ENCODE results near the gene CTNNA1.

CTNNA1 gene

GRCh38 chr5:138829341-138829740 is 76.1 kb downstream of the CTNNA1 start:
- no peaks in the 10 kb centered on the region for H3K9me3 ChIP-seq (ENCODE audit: control insufficient read depth, insufficient read depth, low read length)

GRCh38 chr5:138831703-138832102 is 78.5 kb downstream of the CTNNA1 start:
- Histone ChIP-seq H3K4me1 (ENCODE audit: control insufficient read depth, low read length) (no peaks in the 10 kb centered on the region), H3K4me3 (ENCODE audit: low read length) (no peak overlapping the region), H3K36me3 (ENCODE audit: control insufficient read depth, low read length) (0 out of 2 replicates have a peak, but pooled peaks cover 5% of the 10 kb centered on the region), H3K79me2 (ENCODE audit: control insufficient read depth, low read length) (no peaks in the 10 kb centered on the region), H3K9me2 (replicated peaks; ENCODE audit: control insufficient read depth, low read length) (no peaks in the 10 kb centered on the region), H3K4me2 (ENCODE audit: low read length) (no peak overlapping the region), H3F3A (ENCODE audit: control insufficient read depth, insufficient read depth) (no peaks in the 10 kb centered on the region), H3K27ac (ENCODE audit: low read depth, low read length) (no peak overlapping the region), H3K9me3 (ENCODE audit: control insufficient read depth, insufficient read depth, low read length) (no peaks in the 10 kb centered on the region), H3K27me3 (ENCODE audit: control insufficient read depth, low read length) (no peaks in the 10 kb centered on the region), H4K20me1 (ENCODE audit: control insufficient read depth, insufficient read depth, low read depth, low read length) (no peaks in the 10 kb centered on the region)
- TF ChIP-seq CTCF (IDR thresholded peaks at IDR 0.05; ENCODE audit: low read depth, low read length, poor library complexity, severe bottlenecking) (no peak), EZH2phosphoT487 (IDR thresholded peaks at IDR 0.05; ENCODE audit: borderline replicate concordance, low read length) (no peak)

More at GRCh38 chr5:138829341-138829740, 76.1 kb downstream of the CTNNA1 start:
- Histone ChIP-seq H3K36me3 (ENCODE audit: control insufficient read depth, low read length) (0 out of 2 replicates have a peak, but pooled peaks cover 5% of the 10 kb centered on the region), H3K4me2 (ENCODE audit: low read length) (no peak overlapping the region), H4K20me1 (ENCODE audit: control insufficient read depth, insufficient read depth, low read depth, low read length) (no peaks in the 10 kb centered on the region), H3K27ac (ENCODE audit: low read depth, low read length) (no peak overlapping the region), H3K79me2 (ENCODE audit: control insufficient read depth, low read length) (no peaks in the 10 kb centered on the region), H3K9me2 (replicated peaks; ENCODE audit: control insufficient read depth, low read length) (no peaks in the 10 kb centered on the region), H3K4me3 (ENCODE audit: low read length) (no peak overlapping the region), H3F3A (ENCODE audit: control insufficient read depth, insufficient read depth) (peaks cover 6% of the 10 kb centered on the region; the same call in 1 of the 2 replicates), H3K4me1 (ENCODE audit: control insufficient read depth, low read length) (no peaks in the 10 kb centered on the region), H3K27me3 (ENCODE audit: control insufficient read depth, low read length) (no peaks in the 10 kb centered on the region)
- no peak for TF ChIP-seq EZH2phosphoT487 (IDR thresholded peaks at IDR 0.05; ENCODE audit: borderline replicate concordance, low read length)
- no peak for TF ChIP-seq CTCF (IDR thresholded peaks at IDR 0.05; ENCODE audit: low read depth, low read length, poor library complexity, severe bottlenecking)

- H3K4me2 ChIP-seq (ENCODE audit: low read length) = no peak overlapping the region
- no peak overlapping the region for H3K27ac ChIP-seq (ENCODE audit: low read depth, low read length)
- H3K9me3 ChIP-seq (ENCODE audit: control insufficient read depth, insufficient read depth, low read length) = no peaks in the 10 kb centered on the region
These were observed 79.0 kb downstream of the CTNNA1 start for GRCh38 chr5:138832218-138832617.

More at GRCh38 chr5:138832218-138832617, 79.0 kb downstream of the CTNNA1 start:
- H3K4me3 ChIP-seq (ENCODE audit: low read length) = no peak overlapping the region
- no peaks in the 10 kb centered on the region for H4K20me1 ChIP-seq (ENCODE audit: control insufficient read depth, insufficient read depth, low read depth, low read length)
- TF ChIP-seq EZH2phosphoT487 (IDR thresholded peaks at IDR 0.05; ENCODE audit: borderline replicate concordance, low read length) (no peak), CTCF (IDR thresholded peaks at IDR 0.05; ENCODE audit: low read depth, low read length, poor library complexity, severe bottlenecking) (no peak)
- no peaks in the 10 kb centered on the region for H3K4me1 ChIP-seq (ENCODE audit: control insufficient read depth, low read length)
- no peaks in the 10 kb centered on the region for H3F3A ChIP-seq (ENCODE audit: control insufficient read depth, insufficient read depth)
- no peaks in the 10 kb centered on the region for H3K79me2 ChIP-seq (ENCODE audit: control insufficient read depth, low read length)
- H3K9me2 ChIP-seq (replicated peaks; ENCODE audit: control insufficient read depth, low read length) = no peaks in the 10 kb centered on the region
- 0 out of 2 replicates have a peak, but pooled peaks cover 5% of the 10 kb centered on the region for H3K36me3 ChIP-seq (ENCODE audit: control insufficient read depth, low read length)
- no peaks in the 10 kb centered on the region for H3K27me3 ChIP-seq (ENCODE audit: control insufficient read depth, low read length)
